GM12878 (cell line): ENCODE measurements around the gene ZCCHC24. TPM values are rescaled to one million over a fixed set of nuclear protein-coding genes. Genes with fewer than 3 reads are reported as not detected.

ENCODE experiments used
- ATAC-seq: fragments of 200-7000 bp; cut with Tn5 transposase; 3 replicates; pipeline ENCODE4 v1.9.1; 2020; ENCODE audit warnings: mild to moderate bottlenecking, moderate library complexity
- BruUV-seq: library from RNA; stranded (reverse); fragments of 400-500 nt; replicated peaks from 2 replicates; lab custom pipeline; 2021; lab: Mats Ljungman, UMichigan
- CTCF ChIA-PET: fragments of 300-600 bp; sonication (Branson Sonifier 250); formaldehyde crosslinking; extraction: SDS; loops from one replicate; lab custom pipeline; 2021; ENCODE audit warnings: inconsistent platforms; lab: Yijun Ruan, JAX
- POLR2A ChIA-PET: fragments of 350-600 bp; formaldehyde crosslinking; extraction: SDS; loops from one replicate; lab custom pipeline; 2021; ENCODE audit warnings: inconsistent platforms; lab: Charles Lee
- RAD21 ChIA-PET: fragments of 300-600 bp; sonication (Branson Sonifier 250); formaldehyde crosslinking; loops from one replicate; lab custom pipeline; 2023; ENCODE audit warnings: antibody characterized with exemption; ENCODE audit not compliant: unreplicated experiment; lab: Charles Lee
- SMC1A ChIA-PET: fragments of 300-600 bp; sonication (Branson Sonifier 250); formaldehyde crosslinking; loops from one replicate; lab custom pipeline; 2023; ENCODE audit not compliant: unreplicated experiment, uncharacterized antibody; lab: Charles Lee
- DNase-seq: peaks from one replicate; pipeline ENCODE4 v3.0.0-alpha.2; 2011; ENCODE audit warnings: low read depth, low spot score
- FAIRE-seq: peaks from 3 replicates; lab custom pipeline; 2011; peaks lifted over from hg19 to GRCh38; lab: Jason Lieb, UNC
- H2AFZ ChIP-seq: 2 replicates; pipeline ENCODE4 v1.6.0; 2011; ENCODE audit warnings: low read depth, low read length, control low read depth; ENCODE audit not compliant: control insufficient read depth
- H3K27ac ChIP-seq: 2 replicates; pipeline ENCODE4 v1.5.1; 2011; ENCODE audit warnings: control low read depth; ENCODE audit not compliant: control insufficient read depth, insufficient read depth
- H3K27me3 ChIP-seq, 2 experiments: replicated peaks in 1 of 2; 2 replicates each; pipeline versions ENCODE4 v1.6.0 to v1.6.1; 2011; ENCODE audit warnings: low read length in 1 of 2; ENCODE audit not compliant: control insufficient read depth in 2 of 2, insufficient read depth in 2 of 2
- H3K36me3 ChIP-seq, 2 experiments: 2 replicates each; pipeline ENCODE4 v1.5.1; 2011; ENCODE audit warnings: low read length in 1 of 2; ENCODE audit not compliant: control insufficient read depth in 2 of 2, insufficient read depth in 2 of 2
- H3K4me1 ChIP-seq: 2 replicates; pipeline ENCODE4 v1.6.1; 2011; ENCODE audit warnings: mild to moderate bottlenecking, low read length, moderate library complexity, mixed read lengths; ENCODE audit not compliant: control insufficient read depth, insufficient read depth
- H3K4me2 ChIP-seq: 2 replicates; pipeline ENCODE4 v1.6.0; 2011; ENCODE audit warnings: control low read depth; ENCODE audit not compliant: control insufficient read depth, insufficient read depth
- H3K4me3 ChIP-seq: fragments of 200-600 bp; sonication (generic); 2 replicates; pipeline ENCODE4 v1.5.1; 2016
- H3K79me2 ChIP-seq: 2 replicates; pipeline ENCODE4 v1.6.0; 2011; ENCODE audit warnings: low read length; ENCODE audit not compliant: control insufficient read depth, insufficient read depth
- H3K9ac ChIP-seq: 2 replicates; pipeline ENCODE4 v1.8.0; 2011; ENCODE audit warnings: low read length, control low read depth, mixed read lengths; ENCODE audit not compliant: control insufficient read depth, insufficient read depth
- H3K9me3 ChIP-seq: replicated peaks from 3 replicates; pipeline ENCODE4 v1.5.1; 2011; ENCODE audit warnings: mild to moderate bottlenecking, low read length; ENCODE audit not compliant: control insufficient read depth, insufficient read depth
- H4K20me1 ChIP-seq: 2 replicates; pipeline ENCODE4 v1.6.0; 2011; ENCODE audit not compliant: control insufficient read depth, insufficient read depth
- CHD1 ChIP-seq: IDR thresholded peaks from 2 replicates; pipeline ENCODE4 v1.6.1; 2012; ENCODE audit warnings: low read depth, low read length, improper control_type of control experiment
- KDM1A ChIP-seq: fragments of 200-600 bp; sonication (generic); IDR thresholded peaks from 2 replicates; pipeline ENCODE4 v1.6.1; 2016; ENCODE audit warnings: borderline replicate concordance
- PAX8 ChIP-seq: fragments of 450-650 bp; IDR thresholded peaks from 2 replicates; pipeline ENCODE4 v1.6.1; 2017; ENCODE audit warnings: mild to moderate bottlenecking, moderate library complexity
- SIN3A ChIP-seq: IDR thresholded peaks from 2 replicates; pipeline ENCODE4 v1.6.1; 2012; ENCODE audit warnings: low read depth, low read length, improper control_type of control experiment
- SMC3 ChIP-seq: IDR thresholded peaks from 2 replicates; pipeline ENCODE4 v1.6.1; 2011; ENCODE audit warnings: low read length, improper control_type of control experiment, borderline replicate concordance
- TARDBP ChIP-seq: IDR thresholded peaks from 2 replicates; pipeline ENCODE4 v1.6.1; 2016; ENCODE audit warnings: borderline replicate concordance
- WGBS: methylation state at CpG from one replicate; pipeline ENCODE4 v1.1.6; 2016; ENCODE audit warnings: low lambda C conversion rate; ENCODE audit not compliant: insufficient replicate concordance, insufficient coverage; ENCODE audit errors: missing lambda C conversion rate; 5-methylcytosine and 5-hydroxymethylcytosine counted together
- in situ Hi-C: fragments of 300-500 bp; cut with MboI; formaldehyde crosslinking; loops from 9 replicates; pipeline ENCODE4 v1.14.3; 2018; ENCODE audit warnings: mixed read lengths
- intact Hi-C: fragments of 100-400 bp; cut with micrococcal nuclease; formaldehyde crosslinking; loops from one replicate; pipeline ENCODE4 v1.14.2; 2022; ENCODE audit not compliant: unreplicated experiment
- polyA plus RNA-seq, 11 experiments: library from polyadenylated mRNA; depleted of rRNA in 4 of 11; unstranded in 6 of 11; stranded (reverse) in 5 of 11; fragments of >200 nt; fragmentation: Nextera tagmentation in 4 of 11; fragmentation: Illumina TruSeq in 1 of 11; extraction: Ambion mirVana in 4 of 11; extraction: Trizol in 1 of 11; gene quantifications; 1 replicate in 1 of 11; 2 replicates in 10 of 11; pipeline versions ENCODE4 v1.2.1 to v1.2.3, GENCODE V29; 2011 to 2016; ENCODE audit warnings: inconsistent platforms in 2 of 11, missing spikeins in 2 of 11, low read depth in 1 of 11
- total RNA-seq, 4 experiments: library from RNA; depleted of rRNA in 3 of 4; stranded (reverse); fragments of >200 nt in 3 of 4; fragmentation: Illumina TruSeq in 1 of 4; extraction: Trizol in 1 of 4; gene quantifications; 2 replicates each; pipeline versions ENCODE4 v1.2.1 to v1.2.3, GENCODE V29; 2013 to 2021

Gene ZCCHC24
- total and polyA plus RNA-seq, 10 of the 15 experiments (the other 5 are each of a cell fraction or from before 2014, with no cell fraction given), result 0.02 to 0.62 (median 0.04) TPM; not detected in 4

DNA sequence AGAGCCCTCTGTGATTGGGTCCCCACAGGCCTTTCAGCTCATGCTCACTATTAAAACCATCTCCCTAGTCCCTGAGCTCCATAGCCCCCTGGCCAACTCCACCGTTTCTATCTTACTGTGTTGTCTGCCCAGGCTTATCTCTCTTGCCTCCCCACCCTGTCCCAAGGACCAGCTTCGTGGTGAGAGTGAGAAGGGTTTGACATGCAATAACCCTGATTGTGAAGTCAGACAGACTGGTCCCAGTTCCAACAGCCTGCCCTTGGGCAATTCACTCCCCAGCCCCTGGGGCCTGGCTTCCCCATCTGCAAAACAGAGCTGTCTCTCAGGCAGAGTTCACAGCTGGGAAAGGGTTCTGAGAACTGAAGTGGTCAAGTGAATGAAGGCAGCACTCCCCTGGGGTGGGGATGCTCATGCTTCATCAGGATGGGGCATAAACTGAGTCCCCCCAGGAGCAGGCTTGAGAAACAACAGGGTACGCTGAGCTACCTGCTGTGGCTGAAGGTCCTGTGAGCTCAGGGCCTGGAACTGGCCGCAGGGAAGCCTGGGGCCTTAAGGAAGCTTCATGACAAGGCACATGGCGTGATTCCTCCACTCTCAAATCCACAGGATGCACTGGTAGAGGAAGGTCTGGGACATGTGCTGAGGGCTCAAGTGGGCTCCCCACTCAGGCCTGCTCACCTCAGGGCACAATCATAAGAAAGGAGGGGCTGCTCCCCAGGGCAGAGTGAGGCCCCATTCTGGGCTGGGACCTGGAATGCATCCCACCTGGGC lies 100.0 kb downstream of the ZCCHC24 start:
- FAIRE-seq (no peak), ATAC-seq (no peak), DNase-seq (no peak)
- ChIA-PET RAD21 (interaction anchor here (0.7 to 4.6 kb wide), 11 partner anchors 11 to 107 kb away, joined by 3 to 36 read pairs (median 6); no protein-coding TSS in a partner anchor), CTCF (interaction anchor here (0.9 to 5.4 kb wide), 17 partner anchors 9 to 142 kb away, joined by 3 to 27 read pairs (median 5); no protein-coding TSS in a partner anchor), SMC1A (interaction anchor here (0.8 to 3.5 kb wide), 14 partner anchors 8 to 103 kb away, joined by 3 to 18 read pairs (median 4); no protein-coding TSS in a partner anchor), POLR2A (interaction anchor here (0.6 to 3.7 kb wide), 10 partner anchors 8 to 97 kb away, joined by 3 to 15 read pairs (median 3); no protein-coding TSS in a partner anchor)
- TF ChIP-seq SMC3 (no peak), SIN3A (no peak), CHD1 (no peak), TARDBP (no peak), PAX8 (no peak), KDM1A (no peak)
- in situ Hi-C loops (no loop called here), intact Hi-C loops (loop anchor here (2.0 kb wide), 1 partner anchor 59 kb away; no protein-coding TSS in a partner anchor)
- Histone ChIP-seq H3K36me3 (peaks cover 4 to 14% of the 10 kb centered on the region in 2 experiments; a peak in 3 of 4 replicates), H3K4me3 (no peak overlapping the region), H4K20me1 (no peaks in the 10 kb centered on the region; the same call in 1 of the 2 replicates), H2AFZ (no peak overlapping the region), H3K9ac (no peak overlapping the region), H3K4me2 (no peak overlapping the region), H3K27me3 (no peaks in the 10 kb centered on the region), H3K9me3 (no peaks in the 10 kb centered on the region), H3K79me2 (peaks cover 33% of the 10 kb centered on the region), H3K27ac (no peak overlapping the region), H3K4me1 (peaks cover 12% of the 10 kb centered on the region)
- WGBS, result 54% methylated on average over 5 of the region's 5 CpGs
- BruUV-seq, result no TSS peak
